Activated CD4-positive, alpha-beta T cell treated with anti-CD3 and anti-CD28 coated beads, Interleukin-2, amount 50 U/mL, for 1 hour (primary cell): ENCODE data around the gene PIBF1.

Experiments
- DNase-seq: peaks from one replicate; pipeline ENCODE4 v3.0.0-alpha.2; 2020

Gene PIBF1

DNA sequence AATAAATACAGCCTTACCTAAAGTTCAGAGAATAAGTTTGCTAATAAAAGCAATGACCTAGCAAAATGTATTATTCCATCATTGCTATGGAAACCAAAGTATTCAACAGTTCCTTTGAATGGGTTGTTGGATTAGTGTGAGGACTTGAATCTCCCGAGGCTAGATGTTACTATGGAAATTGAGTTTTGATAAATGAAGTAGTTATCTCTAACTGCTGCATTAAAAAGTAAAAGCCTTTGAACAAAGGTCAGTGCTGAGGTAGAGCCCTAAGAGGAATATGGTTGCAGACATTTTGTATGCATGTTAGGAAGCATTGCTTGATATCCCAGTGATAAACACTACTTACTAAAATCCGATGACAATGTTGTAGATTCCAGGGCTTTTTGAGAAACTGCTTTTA, 283.1 kb downstream of the PIBF1 start:
- no peak for DNase-seq

GRCh38 chr13:73065665-73066340, 283.9 kb downstream of the PIBF1 start:
- no peak for DNase-seq
